Endometrium (tissue), 2 donors: ENCODE measurements around the gene MAP4.
"Not testable (repeated sequence)": the region's sequence is repeated elsewhere in the genome, so short reads cannot be mapped to it uniquely, and the experiment has no call there.

ENCODE experiments used
- FAIRE-seq: peaks from 2 replicates; lab custom pipeline; 2012; peaks lifted over from hg19 to GRCh38; lab: Jason Lieb, UNC
- donor health status: control.
- donor health status: control.

Gene MAP4

DNA sequence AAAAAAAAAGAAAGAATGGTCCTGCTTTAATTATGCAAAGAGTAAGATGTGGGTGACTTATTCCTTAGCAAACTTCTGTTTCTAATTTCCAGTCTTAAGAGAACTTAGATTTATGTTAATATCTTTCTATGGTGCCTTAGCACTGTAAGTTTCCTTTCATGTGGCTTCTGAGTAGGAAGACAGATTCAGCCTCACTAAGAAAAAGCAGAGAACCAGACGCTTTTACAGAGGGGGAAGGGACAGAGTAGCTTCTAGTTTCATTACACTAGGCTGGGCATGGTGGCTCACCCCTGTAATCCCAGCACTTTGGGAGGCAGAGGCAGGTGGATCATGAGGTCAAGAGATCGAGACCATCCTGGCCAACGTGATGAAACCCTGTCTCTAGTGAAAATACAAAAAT, 118.3 kb downstream of the MAP4 start:
- FAIRE-seq: no peak

DNA sequence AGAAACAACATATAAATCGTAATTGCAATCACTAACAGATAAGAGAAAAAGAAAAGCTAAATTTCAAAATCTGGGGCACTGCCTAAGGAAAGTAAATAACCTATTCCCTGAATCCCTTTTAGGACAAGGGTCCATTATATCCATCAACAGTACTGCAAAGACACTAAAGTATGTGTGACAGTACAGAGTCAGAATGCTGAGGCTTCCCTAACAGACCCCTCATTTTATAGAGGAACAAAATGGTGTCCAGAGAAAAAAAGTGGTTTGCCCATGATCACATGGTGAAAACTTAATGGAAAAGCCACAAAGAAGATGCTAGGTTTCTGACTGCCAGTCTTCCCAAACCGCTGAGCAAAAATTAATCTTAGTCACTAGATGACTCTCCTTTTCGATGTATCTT, 119.5 kb downstream of the MAP4 start:
- no peak for FAIRE-seq

DNA sequence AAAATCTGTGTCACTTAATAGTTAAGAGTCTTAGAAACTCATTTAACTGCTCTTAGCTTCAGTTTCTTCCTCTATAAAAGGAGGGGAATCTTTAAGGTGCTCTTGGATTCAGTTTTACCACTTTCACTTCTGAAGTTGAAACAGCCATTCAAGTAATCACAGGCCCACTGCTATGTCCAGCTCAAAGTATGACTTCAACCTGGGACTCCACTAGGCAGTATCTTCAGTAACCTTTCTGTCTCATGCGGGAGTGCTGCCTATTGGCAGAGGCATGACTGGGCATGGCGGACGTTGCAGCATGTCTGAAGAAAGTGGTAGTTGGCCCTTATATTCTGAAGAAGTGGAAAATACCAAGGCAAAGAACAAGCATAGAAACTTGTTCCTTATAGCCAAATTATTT, 121.0 kb downstream of the MAP4 start:
- FAIRE-seq: no peak

DNA sequence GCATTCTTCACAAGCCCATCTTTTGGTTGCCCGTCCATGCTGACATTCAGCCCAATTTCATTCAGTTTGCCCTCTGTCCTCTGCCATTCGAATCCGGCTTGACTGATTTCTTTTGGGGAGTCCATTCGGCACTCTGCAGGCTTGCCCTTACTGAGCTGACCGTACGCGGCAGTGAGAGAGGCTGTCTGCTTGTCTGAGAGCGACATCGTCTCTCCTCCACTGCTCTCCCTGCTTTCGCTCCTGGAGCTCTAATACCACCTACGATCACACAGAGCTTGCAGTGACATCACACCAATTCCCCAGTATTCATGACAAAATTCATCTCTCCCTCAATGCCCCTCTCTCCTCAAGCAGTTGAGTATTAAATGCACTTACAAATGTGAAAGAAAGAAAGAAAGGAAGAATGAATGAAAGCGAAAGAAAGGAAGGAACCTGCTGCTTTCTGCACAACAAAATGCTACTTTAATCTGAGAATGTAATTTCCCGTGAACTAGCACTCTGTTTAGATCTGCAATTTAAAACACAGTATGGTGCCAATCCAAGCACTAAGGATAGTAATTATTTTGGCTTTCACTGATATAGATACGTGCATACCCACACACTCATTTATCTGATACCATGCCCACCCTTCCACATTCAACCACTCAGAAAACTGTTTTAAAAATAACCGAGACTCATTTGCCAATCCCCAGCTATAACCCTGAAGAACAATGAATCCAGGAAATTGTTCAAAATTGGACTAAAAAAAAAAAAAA, 123.8 kb downstream of the MAP4 start:
- no peak for FAIRE-seq

- no peak for FAIRE-seq
Observed at GRCh38 chr3:47891613-47892005, 124.6 kb downstream of the MAP4 start.

DNA sequence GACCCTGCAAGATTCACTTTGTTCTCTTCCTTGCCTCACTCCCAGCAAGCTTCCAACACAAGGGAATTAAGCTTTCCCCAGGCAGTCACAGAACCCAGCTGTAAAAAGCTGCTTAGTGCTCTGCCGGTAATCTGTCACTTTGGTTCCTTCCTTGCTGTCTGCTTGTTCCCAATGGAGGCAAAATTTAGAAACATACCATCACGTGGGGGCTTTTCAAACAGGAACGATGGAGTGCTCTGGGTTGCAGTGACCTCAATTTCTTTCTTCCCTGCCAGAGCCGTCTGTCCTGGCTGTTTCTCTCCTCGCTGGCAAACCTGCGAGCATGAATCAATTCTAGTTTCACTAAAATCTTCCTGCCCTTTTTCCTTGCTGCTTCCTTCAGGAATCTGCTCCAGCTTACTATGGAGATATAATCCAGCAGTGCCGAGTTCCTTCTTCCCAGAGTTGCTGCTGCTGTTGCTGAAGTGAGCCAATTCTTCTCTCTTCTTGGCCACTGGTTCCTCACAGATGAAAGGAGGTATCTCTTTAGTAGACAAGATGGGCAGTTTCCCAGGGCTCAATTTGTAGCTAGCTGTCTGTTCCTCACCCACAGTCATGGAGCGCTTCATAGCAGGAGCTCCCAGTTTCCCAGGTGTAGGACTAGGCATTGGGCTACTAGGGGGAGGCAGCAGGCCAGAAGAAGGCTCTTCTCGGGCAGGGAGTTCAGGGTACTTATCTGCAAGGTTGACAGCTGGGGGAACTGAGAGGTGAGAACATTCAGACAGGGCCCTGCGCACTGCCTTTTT, 125.2 kb downstream of the MAP4 start:
- peak; percentile 68 for FAIRE-seq

DNA sequence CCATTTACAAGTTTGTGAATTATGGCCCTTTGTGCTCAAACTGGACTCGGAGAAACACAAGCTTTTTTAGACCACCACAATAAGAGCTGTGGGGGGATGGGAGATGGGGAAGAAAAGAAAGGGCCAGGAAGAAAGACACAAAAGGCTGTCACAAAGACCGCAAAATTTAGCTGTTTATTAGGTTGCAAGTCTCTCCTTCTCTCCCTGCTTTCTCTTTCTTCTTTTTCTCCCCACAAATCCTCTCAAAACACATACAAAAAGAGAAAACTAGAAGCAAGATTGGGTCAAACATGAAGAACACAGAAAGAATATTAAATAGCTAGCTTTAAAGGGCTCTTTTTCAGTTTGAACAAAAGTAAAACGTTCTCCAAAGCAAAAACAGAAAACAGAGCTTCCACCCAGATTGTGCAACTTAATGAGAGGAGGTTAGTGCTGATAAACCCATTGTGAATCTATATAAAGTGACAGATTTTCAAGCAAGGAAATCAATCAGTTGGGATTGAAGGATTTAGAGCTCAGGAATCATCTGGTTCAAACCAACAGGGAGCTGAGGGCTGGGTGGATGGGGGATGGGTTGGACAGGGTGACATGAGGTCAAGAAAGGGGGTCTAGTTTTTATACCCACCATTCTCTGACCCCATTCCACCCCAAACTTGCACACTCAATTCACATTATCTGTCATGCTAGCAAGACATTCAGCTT, 125.9 kb downstream of the MAP4 start:
- no peak for FAIRE-seq

DNA sequence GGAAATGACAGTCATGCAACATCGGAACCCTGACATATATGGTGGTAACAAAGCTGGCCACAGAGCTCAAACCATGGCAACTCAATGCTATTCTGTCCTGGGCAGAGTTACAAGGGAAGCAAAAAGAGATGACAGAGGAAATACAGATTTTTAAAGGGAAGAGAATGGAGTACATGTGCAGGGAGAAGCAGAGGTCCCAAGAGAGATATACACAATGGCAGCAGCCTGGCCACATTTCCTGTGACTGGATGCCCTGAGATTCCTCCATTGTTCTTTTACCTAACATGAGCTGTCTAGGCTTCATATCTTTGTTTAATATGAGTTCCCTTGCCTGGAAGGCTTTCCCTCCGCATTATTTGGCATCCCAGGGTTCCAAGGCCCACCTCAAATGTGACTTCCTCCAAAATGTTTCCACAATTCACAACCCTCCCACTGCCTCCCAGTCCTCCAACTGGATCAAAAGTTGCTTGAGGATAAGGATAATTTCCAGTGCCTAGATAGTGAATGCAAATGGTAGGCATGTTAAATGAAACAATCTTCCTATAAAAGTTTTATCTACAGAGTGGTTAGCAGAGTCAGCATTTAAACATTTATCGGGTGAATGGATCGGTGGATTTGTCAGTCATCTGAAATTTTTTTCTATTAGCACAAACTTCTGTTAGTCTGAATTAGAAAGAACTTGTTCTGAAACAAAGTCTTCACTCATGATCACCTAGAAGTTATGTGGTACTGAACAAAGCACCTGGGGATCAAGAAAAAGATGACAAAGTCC, 127.0 kb downstream of the MAP4 start:
- FAIRE-seq: no peak

DNA sequence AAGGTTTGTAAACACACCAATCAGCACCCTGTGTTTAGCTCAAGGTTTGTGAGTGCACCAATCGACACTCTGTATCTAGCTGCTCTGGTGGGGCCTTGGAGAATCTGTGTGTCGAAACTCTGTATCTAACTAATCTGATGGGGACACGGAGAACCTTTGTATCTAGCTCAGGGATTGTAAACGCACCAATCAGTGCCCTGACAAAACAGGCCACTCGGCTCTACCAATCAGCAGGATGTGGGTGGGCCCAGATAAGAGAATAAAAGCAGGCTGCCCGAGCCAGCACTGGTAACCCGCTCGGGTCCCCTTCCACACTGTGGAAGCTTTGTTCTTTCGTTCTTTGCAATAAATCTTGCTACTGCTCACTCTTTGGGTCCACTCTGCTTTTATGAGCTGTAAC, 128.2 kb downstream of the MAP4 start:
- not testable (repeated sequence) for FAIRE-seq

- no peak for FAIRE-seq
Observed at GRCh38 chr3:47885168-47885567, 131.0 kb downstream of the MAP4 start.

DNA sequence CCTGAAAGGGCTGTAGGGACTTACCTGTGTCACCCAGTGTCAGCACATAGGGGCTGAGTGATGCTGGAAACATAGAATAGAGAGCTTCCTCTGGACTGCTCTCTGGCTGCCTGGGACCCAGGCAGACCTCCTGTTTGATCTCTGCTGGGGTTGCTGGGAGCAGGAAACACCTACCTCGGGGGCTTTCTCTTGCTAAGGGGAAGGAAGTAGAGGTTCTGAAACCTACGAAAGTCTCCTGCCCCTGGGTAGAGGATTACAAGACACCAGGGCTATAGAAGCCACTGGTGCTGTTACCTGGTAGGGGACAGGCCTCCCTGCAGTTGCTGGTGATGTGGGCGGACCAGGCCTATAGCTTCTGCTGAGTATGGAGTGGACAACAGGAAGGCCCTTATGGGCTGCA, 131.6 kb downstream of the MAP4 start:
- FAIRE-seq: no peak

DNA sequence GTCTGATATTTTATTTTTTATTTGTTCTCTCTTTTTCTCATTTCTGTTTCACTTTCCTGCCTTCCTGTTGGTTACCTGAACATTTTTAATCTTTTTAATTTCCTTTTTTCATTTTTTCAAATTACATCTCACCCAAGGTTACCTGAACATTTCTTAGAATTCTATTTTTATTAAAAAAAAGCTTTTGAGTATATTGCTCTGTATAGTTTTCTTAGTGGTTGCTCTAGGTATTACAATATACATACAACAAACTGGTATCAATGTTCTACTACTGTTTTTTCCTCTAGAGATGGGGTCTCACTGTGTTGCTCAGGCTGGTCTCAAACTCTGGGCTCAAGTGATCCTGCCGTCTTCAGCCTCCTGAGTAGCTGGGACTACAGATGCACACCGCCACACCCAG, 133.9 kb downstream of the MAP4 start:
- no peak for FAIRE-seq

GRCh38 chr3:47877719-47878118, 138.5 kb downstream of the MAP4 start:
- FAIRE-seq: no peak

DNA sequence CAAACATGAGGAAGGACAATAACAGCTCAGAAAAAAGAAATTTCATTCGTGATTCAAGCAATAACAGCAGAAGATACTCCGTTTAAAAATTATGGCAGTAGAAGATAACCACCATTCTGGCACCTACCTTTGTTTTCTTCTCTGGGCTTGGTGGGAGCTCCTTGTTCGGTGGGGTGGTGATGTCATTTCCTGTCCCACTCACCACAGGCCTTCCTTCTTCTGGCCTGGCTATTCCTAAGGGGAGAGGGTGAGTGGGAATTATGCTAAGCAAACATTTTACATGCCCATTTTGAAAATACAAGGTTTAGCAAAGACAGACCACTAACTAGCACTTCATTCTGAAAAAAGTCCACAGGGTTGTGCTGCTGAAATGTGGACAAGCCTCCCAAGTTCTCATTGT, 138.9 kb downstream of the MAP4 start:
- FAIRE-seq: no peak

DNA sequence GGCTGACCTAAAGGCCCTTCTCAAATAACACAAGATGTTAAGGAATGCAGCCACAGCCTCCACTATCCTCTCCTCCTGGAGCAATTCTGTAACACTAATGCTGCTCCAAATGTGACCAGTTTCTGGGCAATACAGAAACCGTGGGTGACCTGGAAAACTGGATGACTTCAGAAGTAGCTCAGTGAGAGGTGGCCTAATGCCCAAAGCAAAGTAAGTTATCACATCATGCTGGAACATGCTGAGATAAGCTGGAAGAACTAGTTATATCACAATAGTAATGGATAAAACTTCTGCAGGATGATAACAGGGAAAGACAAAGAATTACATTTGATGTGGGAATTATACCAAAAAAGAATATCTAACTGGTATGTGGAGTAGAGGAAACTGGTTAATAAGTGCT, 141.3 kb downstream of the MAP4 start:
- no peak for FAIRE-seq

DNA sequence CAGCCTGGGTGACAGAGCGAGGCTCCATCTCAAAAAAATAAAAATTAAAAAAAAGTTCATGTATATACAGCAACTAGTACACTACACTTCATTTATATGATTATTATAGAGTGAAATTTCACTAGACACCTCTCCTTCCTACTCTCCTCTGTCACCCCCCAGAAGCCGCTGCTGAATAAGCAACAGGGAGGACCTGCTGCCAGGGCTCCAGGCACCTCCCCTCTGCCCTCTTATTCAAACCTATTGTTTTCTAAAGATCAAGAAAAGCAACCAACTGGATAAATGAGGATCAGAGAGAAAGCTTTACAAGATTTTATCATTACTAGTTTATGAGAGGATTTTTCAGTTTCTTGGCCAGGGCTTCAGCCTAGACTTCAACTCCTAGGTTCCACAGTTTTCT, 141.8 kb downstream of the MAP4 start:
- FAIRE-seq: no peak

DNA sequence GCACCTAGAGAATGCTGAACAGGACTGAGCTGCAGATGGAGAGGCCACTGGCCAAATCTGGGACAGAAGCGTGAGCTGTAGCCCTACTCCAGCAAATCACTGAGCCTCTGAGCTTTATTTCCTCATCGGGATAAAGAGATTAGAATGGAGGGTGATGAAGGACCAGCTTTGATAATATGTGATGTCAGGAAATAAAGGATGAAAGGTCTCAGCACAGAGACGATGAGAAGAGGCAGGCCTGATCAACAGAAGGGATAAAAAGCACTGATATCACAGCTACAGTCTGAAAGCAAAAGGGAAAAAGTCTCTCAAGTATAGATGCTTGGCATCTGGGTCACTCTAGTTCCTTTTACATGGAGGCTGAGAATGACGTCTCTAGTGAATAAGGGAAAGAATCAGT, 143.3 kb downstream of the MAP4 start:
- no peak for FAIRE-seq

DNA sequence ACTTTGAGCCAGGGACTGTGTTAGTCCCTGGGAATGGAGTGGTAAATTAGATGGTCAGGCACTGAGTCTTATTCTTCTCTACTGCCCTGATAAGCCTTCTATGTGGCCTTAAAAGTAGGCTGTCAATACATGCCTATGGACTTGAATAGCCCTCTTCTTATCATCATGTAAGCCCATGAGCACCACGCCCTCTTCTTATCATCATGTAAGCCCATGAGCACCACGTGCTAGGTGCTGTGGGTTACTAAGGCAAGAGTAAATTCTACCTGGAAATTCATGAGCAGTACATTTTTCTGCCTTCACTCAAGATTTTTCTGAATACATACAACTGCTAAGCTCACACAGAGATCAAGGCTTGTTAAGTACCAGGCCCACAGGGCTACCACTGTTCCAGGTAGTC, 144.8 kb downstream of the MAP4 start:
- no peak for FAIRE-seq

DNA sequence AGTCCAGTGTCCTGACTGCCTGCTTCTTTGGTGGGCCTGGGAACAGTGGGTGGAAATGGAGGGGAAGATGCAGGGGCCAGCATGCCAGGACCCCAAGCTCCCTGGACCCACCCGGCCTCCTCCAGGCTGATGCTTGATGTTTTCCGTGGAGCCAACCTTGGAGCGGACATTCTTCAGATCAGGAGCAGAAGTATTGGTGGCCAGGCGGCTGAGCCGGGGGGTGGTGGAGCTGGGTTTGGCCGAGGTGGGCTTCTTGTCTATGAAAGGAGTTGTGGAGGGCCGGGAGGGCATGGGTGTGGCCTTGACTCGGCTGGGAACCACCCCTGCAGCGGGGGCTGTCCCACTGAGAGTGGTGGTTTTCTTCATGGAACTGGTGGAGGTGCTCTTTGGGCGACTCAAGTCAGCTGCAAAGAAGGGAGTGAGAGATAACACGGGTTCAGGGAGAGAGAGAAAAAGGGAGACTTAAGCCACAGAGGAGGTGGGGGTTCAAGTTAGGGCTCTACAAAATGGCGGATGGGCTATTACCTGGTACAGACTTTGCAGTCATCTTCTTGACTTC, 145.4 kb downstream of the MAP4 start:
- FAIRE-seq: no peak

DNA sequence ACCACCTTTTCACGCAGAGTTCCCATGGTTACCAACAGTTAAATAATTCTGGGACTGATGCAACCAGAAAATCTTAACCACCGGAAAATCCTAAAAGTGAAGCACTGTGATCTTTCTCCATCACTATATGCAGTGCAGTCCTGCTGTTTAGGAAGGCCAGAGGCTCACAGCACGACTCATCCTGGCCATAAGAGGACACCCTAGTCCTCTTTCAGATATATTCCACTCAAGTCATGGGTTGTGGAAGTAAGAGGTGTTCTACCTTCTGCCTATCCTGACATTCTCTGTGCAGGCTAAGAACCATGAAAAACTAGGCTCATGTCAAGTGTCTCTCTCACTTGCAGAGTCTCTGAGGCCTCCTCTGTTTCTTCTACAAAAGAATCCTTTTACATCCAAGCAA, 146.1 kb downstream of the MAP4 start:
- FAIRE-seq: no peak

DNA sequence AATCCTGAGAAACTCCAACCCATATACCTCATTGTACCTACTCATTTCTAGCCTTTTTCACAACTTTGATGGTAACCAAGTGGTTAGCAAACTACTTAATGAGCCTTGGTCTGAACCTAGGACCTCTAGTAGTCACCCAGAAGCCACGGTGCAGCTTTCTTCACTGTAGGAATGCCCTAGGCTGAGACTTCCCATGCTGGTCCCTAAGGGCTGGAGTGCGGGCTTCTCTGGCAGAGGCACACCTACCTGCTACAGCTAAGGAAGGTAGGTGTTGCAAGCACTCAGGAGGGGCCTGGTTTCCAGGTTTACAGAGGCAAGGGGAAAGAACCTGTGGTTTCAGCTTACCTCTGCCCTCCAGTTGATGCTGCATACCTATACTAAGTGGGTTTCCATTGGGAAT, 147.9 kb downstream of the MAP4 start:
- no peak for FAIRE-seq

DNA sequence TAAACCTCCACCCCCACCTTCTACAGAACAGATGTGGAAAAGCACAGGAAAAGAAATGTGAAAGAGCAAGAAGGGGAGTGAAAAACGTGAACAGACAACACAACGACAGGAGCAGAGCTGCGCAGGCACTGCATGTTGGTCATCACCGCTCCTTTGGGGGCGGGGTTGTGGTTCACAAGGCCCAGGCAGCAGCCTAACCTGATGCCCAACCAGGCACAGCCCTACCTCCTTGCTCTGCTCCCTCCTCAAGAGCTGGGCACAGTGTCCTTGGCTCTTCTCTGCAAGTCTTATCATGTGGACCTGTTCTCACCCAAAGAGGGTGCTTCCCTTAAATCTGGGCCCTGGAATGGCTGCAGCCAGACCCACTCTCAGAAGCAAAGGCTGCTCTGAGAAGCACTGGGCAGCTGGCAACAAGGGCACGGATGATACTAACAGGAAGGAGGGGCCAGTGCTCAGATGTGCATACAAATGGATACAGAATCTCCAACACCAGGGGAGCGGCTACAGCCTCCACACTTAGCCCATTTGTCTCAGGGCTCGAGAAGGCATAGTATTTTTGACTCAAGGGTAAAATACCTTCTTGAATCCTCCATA, 148.7 kb downstream of the MAP4 start:
- FAIRE-seq: no peak
